ES-I3 (cell line): ENCODE data around the gene CD34.
"Not testable (repeated sequence)": the region's sequence is repeated elsewhere in the genome, so short reads cannot be mapped to it uniquely, and the experiment has no call there.

Experiments
- H3K36me3 ChIP-seq: 2 replicates; pipeline ENCODE4 v1.6.1; 2013; ENCODE audit warnings: mild to moderate bottlenecking, low read length, control low read depth, moderate library complexity; ENCODE audit not compliant: insufficient read depth
- H3K4me1 ChIP-seq: 2 replicates; pipeline ENCODE4 v1.6.1; 2013; ENCODE audit warnings: mild to moderate bottlenecking, control low read depth, low read length; ENCODE audit not compliant: insufficient read depth
- H3K9ac ChIP-seq: 2 replicates; pipeline ENCODE4 v1.6.1; 2013; ENCODE audit warnings: low read depth, mild to moderate bottlenecking, low read length, moderate library complexity
- H3K9me3 ChIP-seq: 2 replicates; pipeline ENCODE4 v1.6.1; 2013; ENCODE audit warnings: mild to moderate bottlenecking, low read length, moderate library complexity; ENCODE audit not compliant: control insufficient read depth, insufficient read depth

Gene CD34

DNA sequence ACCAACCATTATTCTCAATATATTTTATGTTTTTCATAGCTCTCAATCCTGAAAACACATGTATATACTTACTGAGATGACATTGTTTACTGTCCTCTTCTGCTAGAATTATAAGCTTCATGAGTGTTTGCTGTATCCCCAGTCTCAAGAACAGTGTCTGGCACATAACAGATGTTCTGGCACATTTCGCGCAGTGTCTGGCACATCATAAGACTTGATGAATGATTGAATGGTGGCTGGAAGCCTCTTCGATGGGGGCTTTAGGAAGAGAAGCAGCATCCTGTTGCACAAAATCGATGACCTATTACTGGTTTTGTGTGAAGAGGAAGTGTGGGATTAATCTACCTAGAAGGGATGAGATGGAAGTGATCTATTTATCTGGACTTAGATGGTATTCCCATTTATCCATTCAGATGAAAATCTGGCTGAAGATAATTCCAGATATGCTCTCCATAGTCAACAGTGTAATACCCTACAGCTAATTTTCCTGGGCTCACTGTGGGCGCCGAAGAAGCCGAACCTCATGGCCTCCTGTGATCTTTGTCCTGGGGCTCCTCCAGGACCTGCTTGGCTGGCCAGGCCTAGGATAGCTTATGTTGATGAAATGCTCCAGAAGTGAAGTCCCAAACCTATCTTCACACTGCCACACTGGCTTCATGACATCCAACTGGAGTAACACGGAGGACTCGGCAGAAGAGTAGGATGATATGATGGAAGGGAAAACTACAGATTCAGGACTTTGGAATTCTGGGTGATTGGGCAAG is 26.5 kb downstream of the CD34 start:
- no peaks in the 10 kb centered on the region for H3K4me1 ChIP-seq
- no peaks in the 10 kb centered on the region for H3K36me3 ChIP-seq
- H3K9ac ChIP-seq, result no peak overlapping the region
- no peaks in the 10 kb centered on the region for H3K9me3 ChIP-seq

DNA sequence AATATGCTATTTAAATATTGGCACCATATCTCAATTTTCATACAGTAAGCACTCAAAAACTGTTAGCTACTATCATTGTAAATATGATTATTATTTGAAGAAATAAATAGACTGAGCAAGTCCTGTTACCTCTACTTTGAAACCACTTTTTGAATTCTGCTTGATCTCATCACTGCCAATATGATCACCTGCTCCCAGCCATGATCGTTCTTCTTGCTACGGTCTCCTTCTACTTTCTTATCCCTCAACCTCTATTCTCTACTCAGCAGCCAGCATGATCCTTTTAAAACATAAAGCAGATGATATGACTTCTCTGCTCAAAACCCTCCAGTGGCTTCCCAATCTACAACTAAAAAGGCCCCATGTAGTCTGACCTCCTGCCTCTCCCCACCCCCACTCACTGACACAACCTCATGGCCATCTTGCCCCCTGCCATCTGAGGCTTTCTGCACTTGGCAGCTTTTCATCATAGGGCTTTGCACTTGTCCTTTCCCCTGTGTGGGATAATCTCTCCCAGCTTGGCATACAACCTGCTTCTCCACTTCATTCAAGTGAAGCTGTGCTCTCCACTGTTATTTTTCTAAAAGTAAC is 27.2 kb downstream of the CD34 start:
- Histone ChIP-seq H3K9ac (no peak overlapping the region), H3K4me1 (no peaks in the 10 kb centered on the region), H3K36me3 (no peaks in the 10 kb centered on the region), H3K9me3 (no peaks in the 10 kb centered on the region)

DNA sequence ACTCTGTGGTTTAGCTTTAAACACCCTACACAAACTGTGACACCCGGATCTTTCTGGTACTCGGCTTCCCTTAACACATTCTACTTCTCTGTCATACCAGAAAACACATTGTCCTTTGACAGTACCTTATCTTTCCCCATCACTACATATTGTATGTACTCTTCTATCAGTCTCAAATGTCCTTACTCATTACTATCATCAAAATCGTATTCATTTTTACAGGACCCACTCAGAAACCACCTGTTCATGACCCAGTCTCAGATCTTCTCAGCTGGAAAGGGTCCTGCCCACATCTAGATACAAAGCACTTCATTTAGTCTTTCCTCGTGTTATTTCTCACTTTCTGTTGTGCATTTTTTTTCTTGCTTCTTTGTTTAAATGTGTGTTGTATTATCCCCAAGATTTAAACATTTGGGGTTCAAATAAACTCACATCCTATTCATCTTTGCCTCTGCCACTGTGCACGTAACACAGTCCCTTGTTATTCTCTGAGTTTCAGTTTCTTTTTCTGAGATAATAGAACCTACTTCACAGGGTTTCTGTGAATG is 27.7 kb downstream of the CD34 start:
- Histone ChIP-seq H3K9ac (no peak overlapping the region), H3K9me3 (no peaks in the 10 kb centered on the region), H3K36me3 (no peaks in the 10 kb centered on the region), H3K4me1 (no peaks in the 10 kb centered on the region)

DNA sequence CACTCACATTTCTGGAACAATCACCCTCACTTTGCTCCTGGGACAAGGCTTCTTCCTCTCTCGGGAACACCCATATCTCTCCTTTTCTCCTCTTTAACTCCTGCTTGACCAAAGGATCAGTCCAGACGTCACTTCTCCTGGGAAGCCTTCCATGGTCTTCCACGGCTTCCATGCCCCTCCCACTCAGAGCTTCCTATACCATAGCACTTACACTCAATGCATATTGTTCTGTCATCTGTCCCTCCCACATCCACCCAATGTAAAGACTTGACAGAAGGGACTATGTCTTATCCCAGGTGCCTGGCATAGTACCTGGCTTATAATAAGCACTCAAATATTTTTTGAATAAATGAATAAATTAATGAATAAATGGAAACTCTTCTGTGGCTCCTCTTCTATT is 28.2 kb downstream of the CD34 start:
- H3K9ac ChIP-seq, result no peak overlapping the region
- no peaks in the 10 kb centered on the region for H3K4me1 ChIP-seq
- no peaks in the 10 kb centered on the region for H3K9me3 ChIP-seq
- no peaks in the 10 kb centered on the region for H3K36me3 ChIP-seq

DNA sequence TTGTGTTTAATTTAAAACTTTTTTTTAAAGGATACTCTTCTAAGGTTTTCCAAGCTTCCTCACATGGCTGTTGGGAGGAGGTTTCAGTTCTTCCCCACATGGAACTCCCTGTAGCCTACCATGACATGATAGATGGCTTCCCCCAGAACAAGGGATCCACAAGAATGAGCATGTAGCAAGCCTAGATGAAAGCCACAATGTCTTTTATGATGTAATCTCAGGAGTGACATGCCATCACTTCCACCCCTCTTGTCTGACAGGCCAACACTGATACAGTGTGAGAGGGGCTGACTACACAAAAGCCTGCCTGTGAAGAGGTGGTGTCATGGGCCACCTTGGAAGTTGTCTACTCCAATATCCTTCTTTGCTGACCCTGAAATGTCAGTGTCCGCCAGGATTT is 32.0 kb downstream of the CD34 start:
- no peaks in the 10 kb centered on the region for H3K9me3 ChIP-seq
- H3K9ac ChIP-seq, result no peak overlapping the region
- H3K4me1 ChIP-seq, result no peaks in the 10 kb centered on the region; the same call in 1 of the 2 replicates
- H3K36me3 ChIP-seq, result no peaks in the 10 kb centered on the region

DNA sequence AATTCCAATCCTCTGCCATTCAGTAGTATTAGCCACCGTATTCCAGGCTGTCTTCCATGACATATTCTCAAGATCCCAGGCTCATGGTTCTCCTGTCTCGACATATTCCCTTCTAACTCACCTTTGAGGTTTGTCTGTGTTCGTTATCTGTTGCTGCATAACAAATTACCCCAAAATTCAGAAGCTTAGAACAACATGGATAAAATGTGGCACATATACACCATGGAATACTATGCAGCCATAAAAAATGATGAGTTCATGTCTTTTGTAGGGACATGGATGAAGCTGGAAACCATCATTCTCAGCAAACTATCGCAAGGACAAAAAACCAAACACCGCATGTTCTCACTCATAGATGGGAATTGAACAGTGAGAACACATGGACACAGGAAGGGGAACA is 33.0 kb downstream of the CD34 start:
- H3K9ac ChIP-seq, H3K36me3 ChIP-seq, H3K4me1 ChIP-seq, H3K9me3 ChIP-seq: not testable (repeated sequence)

DNA sequence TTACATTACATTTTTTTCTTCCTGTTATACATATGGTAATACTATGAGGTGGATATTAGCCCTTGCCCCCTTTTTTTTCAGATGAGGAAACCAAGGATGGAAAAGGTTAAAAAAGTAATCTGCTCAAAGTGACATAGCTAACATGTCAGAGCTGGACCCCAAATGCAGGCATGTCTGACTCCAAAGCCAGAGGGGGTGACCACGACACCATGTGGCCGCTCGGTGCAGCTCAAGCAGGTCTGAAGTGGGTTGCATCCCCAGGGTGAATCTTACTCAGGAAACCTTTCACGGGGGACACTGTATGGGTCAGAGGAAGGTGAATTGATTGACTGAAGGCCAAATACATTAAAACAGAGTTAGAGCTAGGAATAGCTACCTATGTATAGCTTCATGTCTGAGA is 34.8 kb downstream of the CD34 start:
- Histone ChIP-seq H3K4me1 (no peaks in the 10 kb centered on the region; the same call in 1 of the 2 replicates), H3K36me3 (no peaks in the 10 kb centered on the region), H3K9ac (no peak overlapping the region), H3K9me3 (no peaks in the 10 kb centered on the region)

DNA sequence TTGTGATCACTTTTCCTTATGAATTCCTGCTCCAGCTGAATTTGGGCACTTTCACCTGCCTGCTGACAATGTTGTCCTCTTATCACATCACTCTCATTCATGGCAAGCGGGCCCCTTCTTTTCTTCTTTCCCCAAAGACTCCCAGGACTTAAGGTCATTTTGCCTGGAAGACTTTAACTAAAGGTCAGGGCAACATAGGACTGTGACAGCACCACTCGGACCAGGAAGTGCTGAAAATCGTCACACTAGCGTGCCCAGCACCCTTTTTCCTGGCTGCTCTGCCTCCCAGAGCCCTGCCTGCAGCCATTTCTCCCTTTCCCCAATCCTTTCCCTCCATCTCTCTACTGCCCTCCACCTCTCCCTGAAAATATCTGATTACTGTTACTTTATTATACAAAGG is 35.4 kb downstream of the CD34 start:
- Histone ChIP-seq H3K36me3 (no peaks in the 10 kb centered on the region), H3K9ac (no peak overlapping the region), H3K9me3 (no peaks in the 10 kb centered on the region), H3K4me1 (no peaks in the 10 kb centered on the region; the same call in 1 of the 2 replicates)

DNA sequence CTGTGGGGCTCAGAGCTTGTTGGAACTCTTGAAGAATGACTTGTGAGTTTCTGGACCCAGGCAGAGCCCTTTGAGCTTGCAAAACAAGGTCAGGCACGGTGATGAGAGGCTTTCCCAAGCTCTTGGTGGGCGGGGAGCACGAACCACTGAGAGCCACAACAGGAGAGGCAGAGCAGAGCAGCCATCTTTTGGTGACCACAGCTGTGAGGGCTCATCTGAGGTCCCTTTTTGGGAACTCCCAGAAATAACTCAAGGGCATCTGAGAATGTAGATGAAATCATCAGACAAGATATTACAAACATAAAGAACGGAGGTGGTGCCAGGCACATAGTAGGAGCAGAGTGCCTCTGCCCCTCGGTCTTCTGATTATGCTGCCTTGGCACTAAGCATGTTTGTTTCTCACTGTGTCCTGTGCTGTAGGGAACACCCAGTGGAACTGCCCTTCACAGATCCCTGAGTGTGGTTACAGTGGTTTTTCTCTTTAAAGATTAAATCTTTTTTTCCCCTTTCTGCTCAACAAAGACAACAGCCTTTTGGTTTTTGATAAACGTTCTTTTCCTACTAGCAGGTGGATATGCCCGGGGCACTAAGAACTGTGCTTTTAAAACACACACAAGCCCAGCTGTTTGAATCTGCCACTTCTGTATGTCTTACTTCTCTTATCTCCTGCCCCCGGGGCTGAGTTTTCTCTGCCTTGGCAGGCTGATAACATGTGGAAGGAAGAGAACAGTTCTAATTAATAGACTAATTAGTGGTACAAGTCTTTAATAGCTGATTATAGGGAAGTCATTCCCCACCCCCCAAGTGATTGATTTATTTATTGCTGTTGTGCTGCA is 37.7 kb downstream of the CD34 start:
- Histone ChIP-seq H3K36me3 (no peaks in the 10 kb centered on the region), H3K9me3 (no peaks in the 10 kb centered on the region), H3K4me1 (no peaks in the 10 kb centered on the region; the same call in 1 of the 2 replicates), H3K9ac (no peak overlapping the region)

DNA sequence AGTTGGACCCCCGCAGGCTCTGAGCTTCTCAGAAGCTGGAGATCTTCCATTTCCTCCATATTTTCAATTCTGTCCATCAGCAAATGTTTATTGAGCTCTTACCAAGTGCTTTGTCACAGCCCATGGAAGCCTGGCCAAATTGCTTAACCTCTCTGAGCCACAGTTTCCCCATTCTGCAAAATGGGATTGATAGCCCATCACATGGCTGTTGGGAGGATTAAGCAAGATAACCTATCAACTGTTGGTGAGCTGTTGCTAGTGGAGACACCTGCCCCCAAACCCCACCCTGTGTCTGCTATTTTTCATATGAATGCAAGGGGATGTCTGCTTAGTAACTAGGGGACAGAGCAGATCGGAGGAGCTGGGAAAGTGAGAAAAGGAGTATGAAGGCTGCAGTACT is 38.3 kb downstream of the CD34 start:
- Histone ChIP-seq H3K36me3 (no peaks in the 10 kb centered on the region), H3K9ac (no peak overlapping the region), H3K4me1 (no peaks in the 10 kb centered on the region; the same call in 1 of the 2 replicates), H3K9me3 (no peaks in the 10 kb centered on the region)

DNA sequence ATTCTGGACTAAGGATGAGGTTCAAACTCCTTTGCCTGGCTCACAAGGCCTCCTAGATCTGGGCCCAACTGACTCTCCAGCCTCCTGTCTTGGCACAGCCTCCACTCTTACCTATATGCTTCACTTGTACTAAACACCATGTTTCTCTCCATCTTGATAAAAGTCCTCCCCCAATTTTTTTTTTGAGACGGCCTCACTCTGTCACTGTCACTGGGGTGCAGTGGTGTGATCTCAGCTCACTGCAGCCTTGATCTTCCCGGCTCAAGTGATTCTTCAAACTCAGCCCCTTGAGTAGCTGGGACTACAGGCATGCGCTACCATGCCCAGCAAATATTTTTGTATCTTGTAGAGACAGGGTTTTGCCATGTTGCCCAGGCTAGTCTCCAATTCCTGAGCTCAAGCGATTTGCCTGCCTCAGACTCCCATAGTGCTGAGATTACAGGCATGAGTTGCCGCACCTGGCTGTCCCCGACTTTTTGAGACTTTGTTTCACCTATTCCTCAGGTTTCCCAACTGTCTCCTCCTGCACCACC is 39.7 kb downstream of the CD34 start:
- Histone ChIP-seq H3K4me1 (no peaks in the 10 kb centered on the region; the same call in 1 of the 2 replicates), H3K9ac (no peak overlapping the region), H3K9me3 (no peaks in the 10 kb centered on the region), H3K36me3 (no peaks in the 10 kb centered on the region)

DNA sequence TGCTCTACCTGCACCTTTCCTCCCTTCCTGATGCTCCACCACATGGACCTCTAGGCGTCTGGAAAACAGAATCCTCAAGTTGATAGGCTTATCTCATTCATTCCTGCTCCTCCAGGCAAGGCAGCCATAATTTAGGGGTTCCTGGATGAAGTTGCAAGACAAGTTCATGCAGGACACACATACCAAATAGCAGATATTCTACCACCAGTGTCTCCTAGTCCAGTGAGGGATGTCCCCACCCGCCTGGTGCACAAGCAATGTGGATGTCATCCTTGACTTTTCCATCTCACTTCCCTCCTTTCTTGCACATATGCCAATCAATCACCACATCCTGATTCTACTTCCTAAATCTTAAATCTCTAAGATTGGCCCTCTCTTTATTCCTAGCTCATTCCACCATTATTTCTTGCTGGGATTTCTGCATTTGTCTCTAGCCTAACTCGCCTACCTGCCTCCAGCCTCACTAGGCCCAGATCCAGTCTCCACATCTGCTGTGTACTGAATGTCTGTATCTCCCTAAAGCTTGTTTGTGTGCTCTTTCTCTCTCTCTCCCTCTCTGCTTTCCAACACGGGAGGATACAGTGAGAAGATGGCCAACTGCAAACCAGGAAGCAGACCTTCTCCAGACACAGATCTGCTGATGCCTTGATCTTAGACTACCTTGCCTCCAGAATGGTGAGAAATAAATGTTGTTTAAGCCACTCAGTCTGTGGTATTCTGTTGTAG is 40.5 kb downstream of the CD34 start:
- H3K36me3 ChIP-seq, result no peaks in the 10 kb centered on the region
- no peaks in the 10 kb centered on the region for H3K9me3 ChIP-seq
- no peaks in the 10 kb centered on the region; the same call in 1 of the 2 replicates for H3K4me1 ChIP-seq
- H3K9ac ChIP-seq, result no peak overlapping the region

DNA sequence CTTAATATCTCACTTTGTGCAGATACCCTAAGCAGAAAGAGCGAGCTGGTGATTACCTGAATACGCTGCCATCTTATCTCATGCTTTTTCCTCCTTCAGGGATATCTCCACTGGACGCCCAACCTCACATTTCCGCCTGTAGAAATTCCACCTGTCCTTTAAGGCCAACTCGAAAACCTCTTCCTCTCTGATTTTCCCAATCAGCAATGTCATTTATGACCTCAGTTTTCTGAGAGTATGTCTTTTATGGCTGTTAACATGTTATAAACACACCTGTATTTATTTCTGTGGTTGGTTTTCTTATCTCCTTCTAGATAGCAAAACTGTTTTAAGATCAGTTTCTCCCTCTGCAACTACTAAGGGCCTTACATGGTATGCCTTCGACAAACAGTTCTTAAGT is 41.1 kb downstream of the CD34 start:
- no peaks in the 10 kb centered on the region; the same call in 1 of the 2 replicates for H3K4me1 ChIP-seq
- no peaks in the 10 kb centered on the region for H3K36me3 ChIP-seq
- H3K9me3 ChIP-seq, result no peaks in the 10 kb centered on the region
- H3K9ac ChIP-seq, result no peak overlapping the region
